Central memory CD4-positive, alpha-beta T cell (primary cell): ENCODE data around the gene CCRL2.

Source experiments
- DNase-seq: peaks from one replicate; pipeline ENCODE4 v3.0.0; 2022
- total RNA-seq, 3 experiments: gene quantifications; one replicate each; lab custom pipeline; 2026; lab: John Stamatoyannopoulos, UW

The CCRL2 gene, protein sequence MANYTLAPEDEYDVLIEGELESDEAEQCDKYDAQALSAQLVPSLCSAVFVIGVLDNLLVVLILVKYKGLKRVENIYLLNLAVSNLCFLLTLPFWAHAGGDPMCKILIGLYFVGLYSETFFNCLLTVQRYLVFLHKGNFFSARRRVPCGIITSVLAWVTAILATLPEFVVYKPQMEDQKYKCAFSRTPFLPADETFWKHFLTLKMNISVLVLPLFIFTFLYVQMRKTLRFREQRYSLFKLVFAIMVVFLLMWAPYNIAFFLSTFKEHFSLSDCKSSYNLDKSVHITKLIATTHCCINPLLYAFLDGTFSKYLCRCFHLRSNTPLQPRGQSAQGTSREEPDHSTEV
- 0.14 to 0.19 (median 0.16) reads per million in 3 experiments for total RNA-seq

DNA sequence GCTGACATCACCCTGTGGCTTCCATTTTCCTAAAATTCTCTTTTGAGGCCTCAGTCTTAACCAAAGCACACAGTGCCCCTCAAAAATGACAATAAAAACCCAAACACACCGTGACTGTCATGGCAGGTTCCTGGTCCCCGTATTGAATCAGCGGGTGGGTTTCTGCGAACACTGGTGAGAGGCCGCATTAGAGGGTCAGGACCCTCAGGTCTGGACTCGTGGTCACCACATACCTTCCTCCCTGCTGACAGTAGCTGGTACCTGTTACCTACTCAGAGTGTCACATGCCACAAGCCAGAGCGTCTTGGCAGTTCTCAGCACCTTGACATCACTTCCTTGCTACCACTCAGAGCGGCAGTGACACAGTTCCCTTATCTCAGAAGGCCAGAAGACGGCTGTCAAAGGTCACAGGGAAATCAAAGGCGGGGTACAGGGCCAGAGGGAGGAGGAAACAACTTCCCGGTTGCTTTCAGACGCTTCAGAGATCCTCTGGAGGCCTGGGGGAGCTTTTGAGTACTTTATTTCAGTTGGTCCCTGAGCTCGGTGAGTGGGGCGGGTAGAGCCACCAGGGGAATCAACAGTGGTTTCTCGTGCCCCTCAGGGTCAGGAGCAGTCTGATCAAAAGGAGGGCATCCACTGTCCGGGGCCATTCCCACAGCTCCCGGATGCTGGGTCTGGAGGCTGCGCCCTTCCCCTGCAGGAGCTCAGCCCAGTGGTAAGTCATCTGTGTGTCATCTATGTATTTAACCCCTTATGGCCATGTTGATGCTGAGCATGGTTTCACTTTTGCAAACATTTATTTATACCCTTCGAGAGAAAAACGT, at the start of gene CCRL2, which contains the start of gene CCR5AS:
TSS of gene CCRL2 (plus strand) at position 472 of the 824 bp plus-strand sequence. CDS start 821 bp downstream, outside the sequence.
TSS of gene CCR5AS (minus strand) at position 279 of the 824 bp plus-strand sequence.
- DNase-seq = peak; percentile 23

DNA sequence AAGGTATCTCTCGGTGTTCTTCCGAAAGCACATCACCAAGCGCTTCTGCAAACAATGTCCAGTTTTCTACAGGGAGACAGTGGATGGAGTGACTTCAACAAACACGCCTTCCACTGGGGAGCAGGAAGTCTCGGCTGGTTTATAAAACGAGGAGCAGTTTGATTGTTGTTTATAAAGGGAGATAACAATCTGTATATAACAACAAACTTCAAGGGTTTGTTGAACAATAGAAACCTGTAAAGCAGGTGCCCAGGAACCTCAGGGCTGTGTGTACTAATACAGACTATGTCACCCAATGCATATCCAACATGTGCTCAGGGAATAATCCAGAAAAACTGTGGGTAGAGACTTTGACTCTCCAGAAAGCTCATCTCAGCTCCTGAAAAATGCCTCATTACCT, 48.6 kb upstream of the CCRL2 start:
- DNase-seq = no peak

DNA sequence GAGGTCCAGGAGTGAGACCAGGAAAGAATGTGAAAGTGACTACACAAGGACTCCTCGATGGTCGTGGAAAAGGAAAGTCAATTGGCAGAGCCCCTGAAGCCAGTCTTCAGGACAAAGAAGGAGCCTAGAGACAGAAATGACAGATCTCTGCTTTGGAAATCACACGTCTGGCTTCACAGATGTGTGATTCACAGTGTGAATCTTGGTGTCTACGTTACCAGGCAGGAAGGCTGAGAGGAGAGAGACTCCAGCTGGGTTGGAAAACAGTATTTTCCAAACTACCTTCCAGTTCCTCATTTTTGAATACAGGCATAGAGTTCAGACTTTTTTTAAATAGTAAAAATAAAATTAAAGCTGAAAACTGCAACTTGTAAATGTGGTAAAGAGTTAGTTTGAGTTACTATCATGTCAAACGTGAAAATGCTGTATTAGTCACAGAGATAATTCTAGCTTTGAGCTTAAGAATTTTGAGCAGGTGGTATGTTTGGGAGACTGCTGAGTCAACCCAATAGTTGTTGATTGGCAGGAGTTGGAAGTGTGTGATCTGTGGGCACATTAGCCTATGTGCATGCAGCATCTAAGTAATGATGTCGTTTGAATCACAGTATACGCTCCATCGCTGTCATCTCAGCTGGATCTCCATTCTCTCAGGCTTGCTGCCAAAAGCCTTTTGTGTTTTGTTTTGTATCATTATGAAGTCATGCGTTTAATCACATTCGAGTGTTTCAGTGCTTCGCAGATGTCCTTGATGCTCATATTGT, 47.1 kb upstream of the CCRL2 start:
- no peak for DNase-seq

DNA sequence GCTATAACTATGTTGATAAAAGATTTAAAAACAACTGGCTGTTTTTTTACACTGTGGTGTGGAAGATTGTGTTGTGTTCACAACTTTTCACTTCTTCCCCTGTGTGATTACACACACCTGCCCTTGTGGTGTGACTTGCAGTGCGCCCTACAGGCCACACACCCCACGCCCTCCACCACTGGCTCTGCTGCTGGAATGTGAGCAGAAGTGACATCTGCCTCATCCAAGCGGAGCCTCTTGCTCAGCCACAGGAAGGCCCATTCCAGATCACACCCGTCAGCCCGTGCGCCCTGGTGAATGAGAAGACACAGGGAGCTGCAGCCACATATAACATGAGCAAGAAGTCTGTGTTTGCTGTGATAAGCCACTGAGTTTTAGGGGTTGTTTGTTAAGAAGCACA, 46.2 kb upstream of the CCRL2 start:
- DNase-seq = no peak

DNA sequence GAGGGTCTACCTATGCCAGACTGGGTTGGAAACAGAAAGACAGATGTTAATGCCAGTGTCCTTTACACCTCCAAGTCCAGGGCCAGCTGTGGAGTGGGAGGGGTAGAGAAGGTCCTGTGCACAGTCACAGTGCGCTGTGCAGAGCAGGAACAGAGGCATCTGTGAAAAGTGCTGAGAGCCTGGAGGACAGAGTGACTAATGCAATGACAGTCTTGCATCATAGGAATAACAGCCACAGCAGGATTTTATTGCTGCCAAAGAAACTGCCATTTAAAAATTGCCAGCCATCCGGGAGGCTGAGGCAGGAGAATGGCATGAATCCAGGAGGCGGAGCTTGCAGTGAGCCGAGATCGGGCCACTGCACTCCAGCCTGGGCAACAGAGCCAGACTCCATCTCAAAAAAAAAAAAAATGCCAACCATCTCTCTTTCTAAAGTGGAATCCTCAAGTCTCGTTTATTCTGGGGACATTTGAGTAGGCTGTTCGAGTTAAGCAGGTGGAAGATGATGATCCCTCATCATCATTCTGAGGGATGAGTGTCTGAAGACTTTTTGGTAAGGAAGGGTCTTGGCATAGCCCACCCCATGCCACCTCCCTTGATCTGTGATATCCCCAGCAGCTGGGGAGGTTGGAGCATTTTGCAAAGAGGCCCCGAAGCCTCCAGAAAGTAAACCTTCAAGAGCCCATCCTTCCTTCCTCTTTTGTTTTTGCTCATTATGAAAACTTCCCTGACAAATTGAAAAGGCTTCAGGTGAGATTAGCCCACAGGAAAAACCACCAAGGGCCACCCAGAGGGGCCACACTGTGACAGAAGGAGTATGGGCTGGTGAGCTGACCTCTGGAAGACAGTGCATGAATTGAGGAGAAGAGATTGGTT, 45.4 kb upstream of the CCRL2 start:
- no peak for DNase-seq

DNA sequence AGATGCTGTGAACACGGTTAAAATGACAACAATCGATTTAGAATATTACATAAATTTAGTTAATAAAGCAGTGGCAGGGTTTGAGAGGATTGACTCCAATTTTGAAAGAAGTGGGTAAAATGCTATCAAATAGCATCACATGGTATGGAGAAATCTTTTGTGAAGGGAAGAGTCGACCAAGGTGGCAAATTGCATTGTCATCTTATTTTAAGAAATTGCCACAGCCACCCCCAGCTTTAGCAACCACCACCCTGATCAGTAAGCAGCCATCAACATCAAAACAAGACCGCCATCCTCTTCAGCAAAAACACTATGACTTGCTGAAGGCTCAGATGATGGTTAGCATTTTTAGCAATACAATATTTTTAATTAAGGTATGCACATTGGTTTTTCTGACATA, 42.0 kb upstream of the CCRL2 start:
- no peak for DNase-seq

DNA sequence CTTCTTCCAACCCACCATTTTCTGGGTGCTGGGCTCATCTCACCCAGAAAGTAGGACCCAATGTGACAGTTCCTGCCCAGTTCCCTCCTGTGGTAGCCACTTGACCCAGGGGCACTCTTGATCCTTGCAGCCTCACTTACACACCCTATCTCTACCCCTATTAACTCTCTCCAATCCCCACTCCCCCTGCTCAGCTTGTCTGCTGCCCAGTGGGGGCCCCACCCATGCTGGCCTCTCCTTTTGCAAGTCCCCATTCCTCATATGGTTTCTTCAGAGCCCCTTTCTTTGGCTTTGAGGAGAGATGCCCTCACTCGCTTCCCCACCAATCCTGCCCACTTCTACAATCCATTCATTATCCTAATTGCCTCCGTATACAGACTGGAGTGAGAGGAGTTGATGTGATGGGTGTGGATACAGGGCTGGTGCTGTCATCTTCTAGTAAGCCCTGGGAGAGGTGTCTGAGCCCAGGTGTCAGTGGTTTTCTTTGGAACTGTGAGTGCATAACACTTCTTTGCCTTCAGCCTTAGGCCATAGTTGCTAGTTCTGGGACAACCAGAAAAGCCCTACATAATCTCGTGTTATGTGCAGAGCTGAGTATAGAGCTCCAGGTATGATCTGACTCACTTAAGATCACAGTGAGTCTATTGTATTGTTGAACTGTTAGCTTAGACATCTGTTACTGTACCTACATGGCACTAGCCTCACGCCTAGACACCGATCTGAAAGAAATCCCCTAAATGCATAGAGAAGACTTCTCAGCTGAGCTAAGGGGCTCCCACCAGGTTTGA, 41.1 kb upstream of the CCRL2 start:
- DNase-seq = no peak

DNA sequence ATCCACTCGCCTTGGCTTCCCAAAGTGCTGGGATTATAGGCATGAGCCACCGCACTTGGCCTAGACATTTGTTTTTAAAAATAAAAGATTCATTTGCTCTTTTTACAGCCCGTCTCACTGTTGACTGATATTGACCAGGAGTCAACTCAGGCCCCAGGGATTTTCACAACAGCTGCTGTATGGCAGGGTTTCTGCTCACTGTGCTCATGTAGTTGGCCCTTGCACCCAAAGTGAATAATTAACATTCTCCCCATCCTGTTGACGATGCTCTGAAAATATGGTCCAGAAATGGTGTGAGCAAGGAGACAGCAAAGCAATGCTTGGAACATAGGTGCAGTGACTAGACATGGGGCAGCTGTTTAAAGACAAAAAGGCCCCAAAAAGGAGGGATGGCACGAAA, 39.2 kb upstream of the CCRL2 start:
- DNase-seq = no peak

DNA sequence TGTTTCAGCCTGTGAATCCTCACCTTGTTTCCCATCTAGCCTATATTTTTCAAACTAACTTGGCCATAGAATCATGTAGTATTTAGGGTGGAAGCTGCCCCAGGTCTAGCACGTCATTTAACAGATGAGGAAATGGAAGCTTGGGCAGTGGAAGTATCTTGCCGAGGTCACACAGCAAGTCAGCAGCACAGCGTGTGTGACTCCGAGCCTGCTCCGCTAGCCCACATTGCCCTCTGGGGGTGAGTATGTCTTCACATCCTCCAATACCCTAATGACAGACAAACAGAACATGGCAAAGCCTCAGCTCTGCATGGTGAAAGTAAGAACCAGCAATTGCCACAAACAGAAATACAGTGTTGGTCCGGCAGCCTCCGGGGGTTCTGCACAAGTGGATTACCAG, 38.5 kb upstream of the CCRL2 start:
- peak; percentile 65 for DNase-seq

DNA sequence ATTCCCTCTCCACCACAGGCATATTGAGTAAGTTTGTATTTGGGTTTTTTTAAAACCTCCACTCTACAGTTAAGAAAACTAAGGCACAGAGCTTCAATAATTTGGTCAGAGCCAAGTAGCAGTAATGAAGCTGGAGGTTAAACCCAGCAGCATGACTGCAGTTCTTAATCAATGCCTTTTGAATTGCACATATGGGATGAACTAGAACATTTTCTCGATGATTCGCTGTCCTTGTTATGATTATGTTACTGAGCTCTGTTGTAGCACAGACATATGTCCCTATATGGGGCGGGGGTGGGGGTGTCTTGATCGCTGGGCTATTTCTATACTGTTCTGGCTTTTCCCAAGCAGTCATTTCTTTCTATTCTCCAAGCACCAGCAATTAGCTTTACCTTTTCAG, 37.9 kb upstream of the CCRL2 start:
- no peak for DNase-seq

DNA sequence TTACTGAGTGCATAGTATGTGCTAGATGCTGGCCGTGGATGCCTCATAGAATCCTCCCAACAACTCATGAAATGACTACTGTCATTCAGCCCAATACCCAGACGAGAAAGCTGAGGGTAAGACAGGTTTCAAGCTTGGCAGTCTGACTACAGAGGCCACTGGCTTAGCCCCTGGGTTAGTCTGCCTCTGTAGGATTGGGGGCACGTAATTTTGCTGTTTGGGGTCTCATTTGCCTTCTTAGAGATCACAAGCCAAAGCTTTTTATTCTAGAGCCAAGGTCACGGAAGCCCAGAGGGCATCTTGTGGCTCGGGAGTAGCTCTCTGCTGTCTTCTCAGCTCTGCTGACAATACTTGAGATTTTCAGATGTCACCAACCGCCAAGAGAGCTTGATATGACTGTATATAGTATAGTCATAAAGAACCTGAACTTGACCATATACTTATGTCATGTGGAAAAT, 37.4 kb upstream of the CCRL2 start:
- no peak for DNase-seq

DNA sequence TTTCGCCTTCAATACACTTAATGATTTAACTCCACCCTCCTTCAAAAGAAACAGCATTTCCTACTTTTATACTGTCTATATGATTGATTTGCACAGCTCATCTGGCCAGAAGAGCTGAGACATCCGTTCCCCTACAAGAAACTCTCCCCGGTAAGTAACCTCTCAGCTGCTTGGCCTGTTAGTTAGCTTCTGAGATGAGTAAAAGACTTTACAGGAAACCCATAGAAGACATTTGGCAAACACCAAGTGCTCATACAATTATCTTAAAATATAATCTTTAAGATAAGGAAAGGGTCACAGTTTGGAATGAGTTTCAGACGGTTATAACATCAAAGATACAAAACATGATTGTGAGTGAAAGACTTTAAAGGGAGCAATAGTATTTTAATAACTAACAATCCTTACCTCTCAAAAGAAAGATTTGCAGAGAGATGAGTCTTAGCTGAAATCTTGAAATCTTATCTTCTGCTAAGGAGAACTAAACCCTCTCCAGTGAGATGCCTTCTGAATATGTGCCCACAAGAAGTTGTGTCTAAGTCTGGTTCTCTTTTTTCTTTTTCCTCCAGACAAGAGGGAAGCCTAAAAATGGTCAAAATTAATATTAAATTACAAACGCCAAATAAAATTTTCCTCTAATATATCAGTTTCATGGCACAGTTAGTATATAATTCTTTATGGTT, 36.1 kb upstream of the CCRL2 start, which contains the start of gene CCR5:
TSS of gene CCR5 (plus strand) at position 108 of the 680 bp plus-strand sequence. CDS start 1,957 bp downstream, outside the sequence.
- DNase-seq = peak; percentile 45

DNA sequence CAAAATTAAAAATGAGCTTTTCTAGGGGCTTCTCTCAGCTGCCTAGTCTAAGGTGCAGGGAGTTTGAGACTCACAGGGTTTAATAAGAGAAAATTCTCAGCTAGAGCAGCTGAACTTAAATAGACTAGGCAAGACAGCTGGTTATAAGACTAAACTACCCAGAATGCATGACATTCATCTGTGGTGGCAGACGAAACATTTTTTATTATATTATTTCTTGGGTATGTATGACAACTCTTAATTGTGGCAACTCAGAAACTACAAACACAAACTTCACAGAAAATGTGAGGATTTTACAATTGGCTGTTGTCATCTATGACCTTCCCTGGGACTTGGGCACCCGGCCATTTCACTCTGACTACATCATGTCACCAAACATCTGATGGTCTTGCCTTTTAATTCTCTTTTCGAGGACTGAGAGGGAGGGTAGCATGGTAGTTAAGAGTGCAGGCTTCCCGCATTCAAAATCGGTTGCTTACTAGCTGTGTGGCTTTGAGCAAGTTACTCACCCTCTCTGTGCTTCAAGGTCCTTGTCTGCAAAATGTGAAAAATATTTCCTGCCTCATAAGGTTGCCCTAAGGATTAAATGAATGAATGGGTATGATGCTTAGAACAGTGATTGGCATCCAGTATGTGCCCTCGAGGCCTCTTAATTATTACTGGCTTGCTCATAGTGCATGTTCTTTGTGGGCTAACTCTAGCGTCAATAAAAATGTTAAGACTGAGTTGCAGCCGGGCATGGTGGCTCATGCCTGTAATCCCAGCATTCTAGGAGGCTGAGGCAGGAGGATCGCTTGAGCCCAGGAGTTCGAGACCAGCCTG, 35.3 kb upstream of the CCRL2 start:
- DNase-seq = no peak

DNA sequence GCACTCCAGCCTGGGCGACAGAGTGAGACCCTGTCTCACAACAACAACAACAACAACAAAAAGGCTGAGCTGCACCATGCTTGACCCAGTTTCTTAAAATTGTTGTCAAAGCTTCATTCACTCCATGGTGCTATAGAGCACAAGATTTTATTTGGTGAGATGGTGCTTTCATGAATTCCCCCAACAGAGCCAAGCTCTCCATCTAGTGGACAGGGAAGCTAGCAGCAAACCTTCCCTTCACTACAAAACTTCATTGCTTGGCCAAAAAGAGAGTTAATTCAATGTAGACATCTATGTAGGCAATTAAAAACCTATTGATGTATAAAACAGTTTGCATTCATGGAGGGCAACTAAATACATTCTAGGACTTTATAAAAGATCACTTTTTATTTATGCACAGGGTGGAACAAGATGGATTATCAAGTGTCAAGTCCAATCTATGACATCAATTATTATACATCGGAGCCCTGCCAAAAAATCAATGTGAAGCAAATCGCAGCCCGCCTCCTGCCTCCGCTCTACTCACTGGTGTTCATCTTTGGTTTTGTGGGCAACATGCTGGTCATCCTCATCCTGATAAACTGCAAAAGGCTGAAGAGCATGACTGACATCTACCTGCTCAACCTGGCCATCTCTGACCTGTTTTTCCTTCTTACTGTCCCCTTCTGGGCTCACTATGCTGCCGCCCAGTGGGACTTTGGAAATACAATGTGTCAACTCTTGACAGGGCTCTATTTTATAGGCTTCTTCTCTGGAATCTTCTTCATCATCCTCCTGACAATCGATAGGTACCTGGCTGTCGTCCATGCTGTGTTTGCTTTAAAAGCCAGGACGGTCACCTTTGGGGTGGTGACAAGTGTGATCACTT, 34.3 kb upstream of the CCRL2 start:
- peak; percentile 29 for DNase-seq

DNA sequence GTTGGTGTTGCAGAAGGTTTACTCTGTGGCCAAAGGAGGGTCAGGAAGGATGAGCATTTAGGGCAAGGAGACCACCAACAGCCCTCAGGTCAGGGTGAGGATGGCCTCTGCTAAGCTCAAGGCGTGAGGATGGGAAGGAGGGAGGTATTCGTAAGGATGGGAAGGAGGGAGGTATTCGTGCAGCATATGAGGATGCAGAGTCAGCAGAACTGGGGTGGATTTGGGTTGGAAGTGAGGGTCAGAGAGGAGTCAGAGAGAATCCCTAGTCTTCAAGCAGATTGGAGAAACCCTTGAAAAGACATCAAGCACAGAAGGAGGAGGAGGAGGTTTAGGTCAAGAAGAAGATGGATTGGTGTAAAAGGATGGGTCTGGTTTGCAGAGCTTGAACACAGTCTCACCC, 32.3 kb upstream of the CCRL2 start:
- no peak for DNase-seq

DNA sequence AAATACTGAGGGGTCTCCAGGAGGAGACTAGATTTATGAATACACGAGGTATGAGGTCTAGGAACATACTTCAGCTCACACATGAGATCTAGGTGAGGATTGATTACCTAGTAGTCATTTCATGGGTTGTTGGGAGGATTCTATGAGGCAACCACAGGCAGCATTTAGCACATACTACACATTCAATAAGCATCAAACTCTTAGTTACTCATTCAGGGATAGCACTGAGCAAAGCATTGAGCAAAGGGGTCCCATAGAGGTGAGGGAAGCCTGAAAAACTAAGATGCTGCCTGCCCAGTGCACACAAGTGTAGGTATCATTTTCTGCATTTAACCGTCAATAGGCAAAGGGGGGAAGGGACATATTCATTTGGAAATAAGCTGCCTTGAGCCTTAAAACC, 31.8 kb upstream of the CCRL2 start:
- no peak for DNase-seq

DNA sequence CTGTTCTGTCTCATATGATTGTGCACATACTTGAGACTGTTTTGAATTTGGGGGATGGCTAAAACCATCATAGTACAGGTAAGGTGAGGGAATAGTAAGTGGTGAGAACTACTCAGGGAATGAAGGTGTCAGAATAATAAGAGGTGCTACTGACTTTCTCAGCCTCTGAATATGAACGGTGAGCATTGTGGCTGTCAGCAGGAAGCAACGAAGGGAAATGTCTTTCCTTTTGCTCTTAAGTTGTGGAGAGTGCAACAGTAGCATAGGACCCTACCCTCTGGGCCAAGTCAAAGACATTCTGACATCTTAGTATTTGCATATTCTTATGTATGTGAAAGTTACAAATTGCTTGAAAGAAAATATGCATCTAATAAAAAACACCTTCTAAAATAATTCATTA, 31.2 kb upstream of the CCRL2 start:
- no peak for DNase-seq

DNA sequence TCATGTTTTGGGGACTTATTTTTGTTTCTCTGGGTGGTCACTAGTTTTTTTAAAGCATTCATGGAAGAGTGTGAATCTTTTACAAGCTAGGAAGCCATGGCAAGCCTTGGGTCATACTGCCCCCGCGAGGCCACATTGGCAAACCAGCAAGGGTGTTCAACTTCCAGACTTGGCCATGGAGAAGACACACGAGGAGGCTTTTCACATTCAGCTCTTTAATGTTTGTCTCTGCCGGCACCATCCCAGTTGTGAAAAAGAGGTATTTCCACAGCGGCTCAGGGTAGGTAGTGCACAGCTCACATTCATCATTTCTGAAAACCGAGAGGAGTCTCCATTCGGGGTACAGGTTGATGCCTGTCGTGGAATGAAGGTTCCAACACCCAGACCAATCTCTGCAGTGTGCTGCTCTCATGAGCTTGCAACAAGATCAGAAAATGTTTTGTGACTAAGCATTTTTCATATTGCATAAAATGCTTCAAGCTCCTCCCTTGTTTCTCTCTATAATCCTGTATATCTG, 28.6 kb upstream of the CCRL2 start:
- DNase-seq = peak; percentile 33
